ENCODE data around the gene KCTD12.

DNA sequence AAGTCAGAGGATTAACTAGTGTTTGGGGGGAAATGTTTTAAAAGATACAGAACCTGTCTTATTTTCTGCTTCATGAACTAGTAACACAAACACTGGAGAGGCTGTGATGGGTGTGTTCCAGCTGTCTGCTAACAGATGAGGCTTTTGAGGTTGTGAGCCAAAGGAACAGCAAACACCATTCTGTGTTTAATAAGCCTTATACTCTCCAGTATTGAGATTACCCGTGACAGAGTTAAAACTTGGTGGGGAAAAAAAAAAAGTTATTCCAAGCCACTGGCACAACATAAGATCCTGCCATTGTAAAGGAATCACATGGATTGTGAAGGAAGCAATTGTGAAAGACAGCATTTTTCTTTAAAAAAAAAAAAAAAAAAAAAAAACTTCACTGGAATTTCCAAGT lies 48.4 kb downstream of the KCTD12 start:
- TF ChIP-seq, protein P1, sequence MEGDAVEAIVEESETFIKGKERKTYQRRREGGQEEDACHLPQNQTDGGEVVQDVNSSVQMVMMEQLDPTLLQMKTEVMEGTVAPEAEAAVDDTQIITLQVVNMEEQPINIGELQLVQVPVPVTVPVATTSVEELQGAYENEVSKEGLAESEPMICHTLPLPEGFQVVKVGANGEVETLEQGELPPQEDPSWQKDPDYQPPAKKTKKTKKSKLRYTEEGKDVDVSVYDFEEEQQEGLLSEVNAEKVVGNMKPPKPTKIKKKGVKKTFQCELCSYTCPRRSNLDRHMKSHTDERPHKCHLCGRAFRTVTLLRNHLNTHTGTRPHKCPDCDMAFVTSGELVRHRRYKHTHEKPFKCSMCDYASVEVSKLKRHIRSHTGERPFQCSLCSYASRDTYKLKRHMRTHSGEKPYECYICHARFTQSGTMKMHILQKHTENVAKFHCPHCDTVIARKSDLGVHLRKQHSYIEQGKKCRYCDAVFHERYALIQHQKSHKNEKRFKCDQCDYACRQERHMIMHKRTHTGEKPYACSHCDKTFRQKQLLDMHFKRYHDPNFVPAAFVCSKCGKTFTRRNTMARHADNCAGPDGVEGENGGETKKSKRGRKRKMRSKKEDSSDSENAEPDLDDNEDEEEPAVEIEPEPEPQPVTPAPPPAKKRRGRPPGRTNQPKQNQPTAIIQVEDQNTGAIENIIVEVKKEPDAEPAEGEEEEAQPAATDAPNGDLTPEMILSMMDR (IDR thresholded peaks at IDR 0.05; ENCODE audit: extremely low read depth in 1 of 2, insufficient read depth in 1 of 2, low read depth in 1 of 2, low read length in 2 of 2) = no peak
- TF ChIP-seq POLR2AphosphoS5 (IDR thresholded peaks at IDR 0.05; ENCODE audit: insufficient read depth, low read depth, low read length) (no peak), POLR2A (IDR thresholded peaks at IDR 0.05; ENCODE audit: low read depth, low read length) (no peak), JUN (IDR thresholded peaks at IDR 0.05; ENCODE audit: borderline replicate concordance, insufficient read depth, insufficient read length, low read depth) (no peak), EZH2 (IDR thresholded peaks at IDR 0.05; ENCODE audit: borderline replicate concordance, low read depth, low read length, severe bottlenecking) (no peak)
- TF ChIP-seq, protein P2, sequence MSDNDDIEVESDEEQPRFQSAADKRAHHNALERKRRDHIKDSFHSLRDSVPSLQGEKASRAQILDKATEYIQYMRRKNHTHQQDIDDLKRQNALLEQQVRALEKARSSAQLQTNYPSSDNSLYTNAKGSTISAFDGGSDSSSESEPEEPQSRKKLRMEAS (IDR thresholded peaks at IDR 0.05; ENCODE audit: insufficient read depth, insufficient read length) = no peak

All from endothelial cell of umbilical vein (primary cell).